ENCODE results near the gene ELL.

The ELL gene

GRCh38 chr19:18503971-18504885 is 17.6 kb downstream of the ELL start:
- Mint-ChIP-seq H3K27me3 (ENCODE audit: low read depth, poor library complexity) (no peaks in the 10 kb centered on the region), H3K9me3 (no peaks in the 10 kb centered on the region), H3K27ac (peak overlapping the region; percentile 45), H3K4me1 (peaks cover 70% of the 10 kb centered on the region), H3K36me3 (ENCODE audit: low read depth) (no peaks in the 10 kb centered on the region), H3K4me3 (peak overlapping the region; percentile 47)
- no peak for TF ChIP-seq CTCF (IDR thresholded peaks at IDR 0.05)
- DNase-seq, result no peak

- DNase-seq, result no peak
Measured at GRCh38 chr19:18503337-18503970, 18.4 kb downstream of the ELL start.

GRCh38 chr19:18502638-18503294 is 19.1 kb downstream of the ELL start:
- Mint-ChIP-seq H3K36me3 (ENCODE audit: low read depth) (no peaks in the 10 kb centered on the region), H3K27me3 (ENCODE audit: low read depth, poor library complexity) (no peaks in the 10 kb centered on the region), H3K27ac (no peak overlapping the region), H3K9me3 (no peaks in the 10 kb centered on the region), H3K4me3 (no peak overlapping the region), H3K4me1 (peaks cover 67% of the 10 kb centered on the region)
- TF ChIP-seq CTCF (IDR thresholded peaks at IDR 0.05), result no peak
- no peak for DNase-seq

More at GRCh38 chr19:18503337-18503970, 18.4 kb downstream of the ELL start:
- H3K9me3 Mint-ChIP-seq, result no peaks in the 10 kb centered on the region
- no peaks in the 10 kb centered on the region for H3K36me3 Mint-ChIP-seq (ENCODE audit: low read depth)
- peaks cover 70% of the 10 kb centered on the region for H3K4me1 Mint-ChIP-seq
- H3K4me3 Mint-ChIP-seq, result no peak overlapping the region
- no peaks in the 10 kb centered on the region for H3K27me3 Mint-ChIP-seq (ENCODE audit: low read depth, poor library complexity)
- H3K27ac Mint-ChIP-seq, result peak overlapping the region; percentile 45
- no peak for TF ChIP-seq CTCF (IDR thresholded peaks at IDR 0.05)

GRCh38 chr19:18502246-18502637 is 19.6 kb downstream of the ELL start:
- no peaks in the 10 kb centered on the region for H3K27me3 Mint-ChIP-seq (ENCODE audit: low read depth, poor library complexity)
- no peak overlapping the region for H3K27ac Mint-ChIP-seq
- no peaks in the 10 kb centered on the region for H3K9me3 Mint-ChIP-seq
- H3K4me3 Mint-ChIP-seq, result no peak overlapping the region
- H3K4me1 Mint-ChIP-seq, result peaks cover 61% of the 10 kb centered on the region
- no peak for TF ChIP-seq CTCF (IDR thresholded peaks at IDR 0.05)
- H3K36me3 Mint-ChIP-seq (ENCODE audit: low read depth), result no peaks in the 10 kb centered on the region
- DNase-seq, result no peak

- TF ChIP-seq CTCF (IDR thresholded peaks at IDR 0.05), result no peak
- H3K36me3 Mint-ChIP-seq (ENCODE audit: low read depth), result no peaks in the 10 kb centered on the region
- H3K27ac Mint-ChIP-seq, result no peak overlapping the region
- H3K9me3 Mint-ChIP-seq, result no peaks in the 10 kb centered on the region
- H3K4me1 Mint-ChIP-seq, result peaks cover 57% of the 10 kb centered on the region
- no peak for DNase-seq
- H3K27me3 Mint-ChIP-seq (ENCODE audit: low read depth, poor library complexity), result no peaks in the 10 kb centered on the region
- H3K4me3 Mint-ChIP-seq, result no peak overlapping the region
Measured at GRCh38 chr19:18501832-18502231, 20.0 kb downstream of the ELL start.
